Measurements from ENCODE around the gene ADAMTSL2.

- TF ChIP-seq POLR2AphosphoS5 (IDR thresholded peaks at IDR 0.05; ENCODE audit: low read depth, low read length) (no peak), REST (IDR thresholded peaks at IDR 0.05; ENCODE audit: insufficient read depth in 1 of 2, low read depth in 2 of 2, low read length in 2 of 2) (no peak), FOXP2 (optimal IDR thresholded peaks at IDR 0.05; ENCODE audit: borderline replicate concordance, extremely low read depth, extremely low read length, insufficient read depth) (no peak)
Measured at GRCh38 chr9:133612816-133613215, 78.3 kb downstream of the ADAMTSL2 start.
